HL-60 (cell line): ENCODE measurements around the gene LMBRD1.
"Not testable (repeated sequence)": the region's sequence is repeated elsewhere in the genome, so short reads cannot be mapped to it uniquely, and the experiment has no call there.

ENCODE experiments used
- DNase-seq, 2 experiments: peaks; one replicate each; pipeline ENCODE4 v3.0.0-alpha.2; 2010 to 2020; ENCODE audit warnings: low read depth in 1 of 2, low spot score in 1 of 2
- H3K27ac ChIP-seq: fragments of 250-450 bp; sonication (Bioruptor Pico); replicated peaks from 2 replicates; pipeline ENCODE4 v1.5.1; 2020; ENCODE audit warnings: mild to moderate bottlenecking, moderate library complexity
- H3K27me3 ChIP-seq: fragments of 250-450 bp; sonication (Bioruptor Pico); 2 replicates; pipeline ENCODE4 v1.5.1; 2021; ENCODE audit warnings: mild to moderate bottlenecking, moderate library complexity; ENCODE audit not compliant: insufficient read depth, poor library complexity, severe bottlenecking
- H3K4me3 ChIP-seq: replicated peaks from 2 replicates; pipeline ENCODE4 v1.5.1; 2011; ENCODE audit warnings: mild to moderate bottlenecking, control low read depth, low read length; ENCODE audit not compliant: insufficient read depth
- GABPA ChIP-seq: IDR thresholded peaks from 2 replicates; pipeline ENCODE4 v1.6.1; 2012; ENCODE audit warnings: low read depth
- POLR2AphosphoS5 ChIP-seq: IDR thresholded peaks from 2 replicates; pipeline ENCODE4 v1.6.1; 2012; ENCODE audit warnings: low read depth
- SPI1 ChIP-seq: IDR thresholded peaks from 2 replicates; pipeline ENCODE4 v1.6.1; 2012; ENCODE audit warnings: low read depth, mild to moderate bottlenecking, borderline replicate concordance
- TF ChIP-seq, protein P1 (sequence below): IDR thresholded peaks from one replicate; pipeline ENCODE4 v1.5.1; 2011; ENCODE audit warnings: low read length, control low read depth, inconsistent platforms; ENCODE audit not compliant: insufficient read depth
- TF ChIP-seq, protein P2 (sequence below): IDR thresholded peaks from 2 replicates; pipeline ENCODE4 v1.6.1; 2012; ENCODE audit warnings: low read depth; ENCODE audit not compliant: insufficient replicate concordance

Gene LMBRD1

DNA sequence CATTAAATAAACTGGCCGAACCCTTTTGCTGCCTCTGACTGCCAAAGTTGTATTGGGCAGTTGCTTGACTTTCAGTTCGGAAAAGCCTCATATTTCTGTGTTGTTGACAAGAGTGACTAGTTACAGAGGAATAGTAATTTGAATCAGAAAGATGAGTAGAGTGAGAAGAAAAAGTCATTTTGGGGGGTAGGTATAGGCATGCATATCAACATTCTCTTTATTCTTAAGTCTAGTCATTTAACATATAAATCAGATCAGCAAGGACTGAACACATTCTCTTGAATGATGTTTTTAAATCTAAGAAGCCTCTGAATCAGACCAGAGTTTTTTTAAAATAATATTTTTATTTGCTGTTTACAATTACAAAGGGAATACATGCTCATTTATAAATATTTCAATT, 4.9 kb upstream of the LMBRD1 start:
- no peak for DNase-seq
- Histone ChIP-seq H3K27me3 (no peaks in the 10 kb centered on the region), H3K27ac (no peak overlapping the region), H3K4me3 (no peak overlapping the region)
- TF ChIP-seq, protein P1, sequence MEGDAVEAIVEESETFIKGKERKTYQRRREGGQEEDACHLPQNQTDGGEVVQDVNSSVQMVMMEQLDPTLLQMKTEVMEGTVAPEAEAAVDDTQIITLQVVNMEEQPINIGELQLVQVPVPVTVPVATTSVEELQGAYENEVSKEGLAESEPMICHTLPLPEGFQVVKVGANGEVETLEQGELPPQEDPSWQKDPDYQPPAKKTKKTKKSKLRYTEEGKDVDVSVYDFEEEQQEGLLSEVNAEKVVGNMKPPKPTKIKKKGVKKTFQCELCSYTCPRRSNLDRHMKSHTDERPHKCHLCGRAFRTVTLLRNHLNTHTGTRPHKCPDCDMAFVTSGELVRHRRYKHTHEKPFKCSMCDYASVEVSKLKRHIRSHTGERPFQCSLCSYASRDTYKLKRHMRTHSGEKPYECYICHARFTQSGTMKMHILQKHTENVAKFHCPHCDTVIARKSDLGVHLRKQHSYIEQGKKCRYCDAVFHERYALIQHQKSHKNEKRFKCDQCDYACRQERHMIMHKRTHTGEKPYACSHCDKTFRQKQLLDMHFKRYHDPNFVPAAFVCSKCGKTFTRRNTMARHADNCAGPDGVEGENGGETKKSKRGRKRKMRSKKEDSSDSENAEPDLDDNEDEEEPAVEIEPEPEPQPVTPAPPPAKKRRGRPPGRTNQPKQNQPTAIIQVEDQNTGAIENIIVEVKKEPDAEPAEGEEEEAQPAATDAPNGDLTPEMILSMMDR, result no peak
- TF ChIP-seq, protein P2, sequence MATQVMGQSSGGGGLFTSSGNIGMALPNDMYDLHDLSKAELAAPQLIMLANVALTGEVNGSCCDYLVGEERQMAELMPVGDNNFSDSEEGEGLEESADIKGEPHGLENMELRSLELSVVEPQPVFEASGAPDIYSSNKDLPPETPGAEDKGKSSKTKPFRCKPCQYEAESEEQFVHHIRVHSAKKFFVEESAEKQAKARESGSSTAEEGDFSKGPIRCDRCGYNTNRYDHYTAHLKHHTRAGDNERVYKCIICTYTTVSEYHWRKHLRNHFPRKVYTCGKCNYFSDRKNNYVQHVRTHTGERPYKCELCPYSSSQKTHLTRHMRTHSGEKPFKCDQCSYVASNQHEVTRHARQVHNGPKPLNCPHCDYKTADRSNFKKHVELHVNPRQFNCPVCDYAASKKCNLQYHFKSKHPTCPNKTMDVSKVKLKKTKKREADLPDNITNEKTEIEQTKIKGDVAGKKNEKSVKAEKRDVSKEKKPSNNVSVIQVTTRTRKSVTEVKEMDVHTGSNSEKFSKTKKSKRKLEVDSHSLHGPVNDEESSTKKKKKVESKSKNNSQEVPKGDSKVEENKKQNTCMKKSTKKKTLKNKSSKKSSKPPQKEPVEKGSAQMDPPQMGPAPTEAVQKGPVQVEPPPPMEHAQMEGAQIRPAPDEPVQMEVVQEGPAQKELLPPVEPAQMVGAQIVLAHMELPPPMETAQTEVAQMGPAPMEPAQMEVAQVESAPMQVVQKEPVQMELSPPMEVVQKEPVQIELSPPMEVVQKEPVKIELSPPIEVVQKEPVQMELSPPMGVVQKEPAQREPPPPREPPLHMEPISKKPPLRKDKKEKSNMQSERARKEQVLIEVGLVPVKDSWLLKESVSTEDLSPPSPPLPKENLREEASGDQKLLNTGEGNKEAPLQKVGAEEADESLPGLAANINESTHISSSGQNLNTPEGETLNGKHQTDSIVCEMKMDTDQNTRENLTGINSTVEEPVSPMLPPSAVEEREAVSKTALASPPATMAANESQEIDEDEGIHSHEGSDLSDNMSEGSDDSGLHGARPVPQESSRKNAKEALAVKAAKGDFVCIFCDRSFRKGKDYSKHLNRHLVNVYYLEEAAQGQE, result no peak
- TF ChIP-seq SPI1, result no peak

DNA sequence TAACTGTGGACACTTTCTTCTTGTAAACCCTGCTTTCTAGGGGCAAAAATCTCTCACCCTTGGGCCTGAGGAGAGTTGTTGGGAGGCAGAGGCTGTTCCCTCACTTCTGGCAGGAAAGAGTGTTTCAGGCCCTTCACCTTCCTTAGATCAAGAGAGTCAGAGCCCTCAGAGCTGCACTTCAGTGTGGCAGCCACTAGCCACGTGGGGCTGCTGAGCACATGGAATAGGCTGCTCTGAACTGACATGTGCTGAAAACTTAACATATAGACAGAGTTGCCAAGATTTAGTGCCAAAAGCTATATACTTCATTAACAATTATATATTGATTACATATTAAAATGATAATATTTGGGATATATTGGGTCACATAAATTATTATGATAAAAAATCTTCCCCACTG, 4.4 kb upstream of the LMBRD1 start:
- no peak overlapping the region for H3K27ac ChIP-seq
- no peak for DNase-seq
- TF ChIP-seq GABPA (no peak), POLR2AphosphoS5 (no peak), SPI1 (no peak)
- TF ChIP-seq, protein P1, result no peak
- TF ChIP-seq, protein P2, result no peak

DNA sequence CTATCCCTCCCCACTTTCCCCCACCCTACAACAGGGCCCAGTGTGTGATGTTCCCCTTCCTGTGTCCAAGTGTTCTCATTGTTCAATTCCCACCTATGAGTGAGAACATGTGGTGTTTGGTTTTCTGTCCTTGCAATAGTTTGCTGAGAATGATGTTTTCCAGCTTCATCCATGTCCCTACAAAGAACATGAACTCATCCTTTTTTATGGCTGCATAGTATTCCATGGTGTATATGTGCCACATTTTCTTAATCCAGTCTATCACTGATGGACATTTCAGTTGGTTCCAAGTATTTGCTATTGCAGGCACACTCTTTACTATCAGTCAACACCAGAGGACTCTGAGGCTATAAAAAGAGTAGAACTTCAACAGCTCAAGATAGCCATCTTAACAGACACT, 2.0 kb upstream of the LMBRD1 start:
- H3K4me3 ChIP-seq, DNase-seq, H3K27ac ChIP-seq, H3K27me3 ChIP-seq: not testable (repeated sequence)

More for the DNA sequence above, 4.4 kb upstream of the LMBRD1 start:
- no peaks in the 10 kb centered on the region for H3K27me3 ChIP-seq
- H3K4me3 ChIP-seq, result no peak overlapping the region

DNA sequence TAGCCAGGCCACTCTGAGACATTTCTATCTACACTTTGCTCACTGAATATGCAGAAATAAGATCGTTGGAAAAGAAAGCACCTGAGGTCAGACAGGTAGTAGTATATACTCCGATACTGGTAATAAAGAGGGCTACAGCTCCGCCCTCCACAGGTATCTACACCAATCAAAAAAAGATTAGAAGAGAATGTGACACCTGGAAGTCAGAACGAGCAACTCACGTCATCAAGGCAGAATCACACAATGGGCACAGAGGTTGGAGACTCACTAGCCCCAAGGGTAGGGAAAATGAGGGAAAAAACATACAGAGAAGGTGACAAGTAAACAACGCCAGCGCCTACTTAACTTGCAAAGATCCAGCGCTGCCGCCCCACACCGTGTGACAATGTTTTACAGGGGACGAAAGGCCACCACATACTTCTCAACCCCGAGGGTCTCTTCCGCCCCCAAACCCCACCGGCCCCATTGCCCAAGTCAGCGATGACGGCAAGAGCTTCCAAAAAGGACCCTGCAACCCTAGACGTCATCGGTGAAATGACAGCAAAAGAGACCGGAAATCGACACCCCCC, 653 bp downstream of the LMBRD1 start:
- peak overlapping the region; percentile 71 for H3K4me3 ChIP-seq
- H3K27me3 ChIP-seq, result no peaks in the 10 kb centered on the region
- DNase-seq, result peak in 1 of 2 experiments; percentile 22
- TF ChIP-seq SPI1, result no peak
- TF ChIP-seq POLR2AphosphoS5, result no peak; the same call in 1 of the 2 replicates
- TF ChIP-seq, protein P2, result no peak
- TF ChIP-seq, protein P1, result no peak
- TF ChIP-seq GABPA, result no peak
- H3K27ac ChIP-seq, result peak overlapping the region; percentile 87
